ENCODE measurements around the gene KRTAP1-1. TPM values are rescaled to one million over a fixed set of nuclear protein-coding genes. Genes with fewer than 3 reads are reported as not detected.
"Not testable (repeated sequence)": the region's sequence is repeated elsewhere in the genome, so short reads cannot be mapped to it uniquely, and the experiment has no call there.

Gene KRTAP1-1
- total RNA-seq, 2 experiments from 2014 or later = not detected

DNA sequence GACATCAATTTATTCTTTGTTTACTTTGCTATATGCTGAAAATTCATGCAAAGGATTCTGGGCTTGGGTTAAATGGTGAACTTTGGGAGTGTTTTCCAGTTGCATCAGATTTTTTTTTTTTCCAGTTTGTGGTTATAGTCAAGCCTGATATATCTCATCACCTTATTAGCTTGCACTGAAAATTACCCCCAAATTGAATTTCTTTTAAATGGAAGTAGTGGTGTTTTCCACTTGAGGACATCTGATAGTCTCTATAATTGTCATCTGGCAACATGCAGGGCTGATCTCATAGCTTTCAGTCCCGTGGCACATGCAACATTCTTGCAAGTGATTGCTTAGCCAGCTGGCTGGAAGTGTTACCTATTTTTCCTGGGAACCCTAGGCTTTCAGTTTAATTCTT, 27.6 kb downstream of the KRTAP1-1 start:
- POLR2A ChIA-PET = no interaction called here
- CTCF ChIA-PET = no interaction called here

GRCh38 chr17:41013181-41013580, 28.1 kb downstream of the KRTAP1-1 start:
- ChIA-PET POLR2A (no interaction called here), CTCF (no interaction called here)

- POLR2A ChIA-PET = no interaction called here
- CTCF ChIA-PET = no interaction called here
Measured at GRCh38 chr17:41012326-41013120, 28.7 kb downstream of the KRTAP1-1 start.

GRCh38 chr17:41010441-41010840, 30.8 kb downstream of the KRTAP1-1 start:
- ChIA-PET POLR2A (no interaction called here), CTCF (no interaction called here)

DNA sequence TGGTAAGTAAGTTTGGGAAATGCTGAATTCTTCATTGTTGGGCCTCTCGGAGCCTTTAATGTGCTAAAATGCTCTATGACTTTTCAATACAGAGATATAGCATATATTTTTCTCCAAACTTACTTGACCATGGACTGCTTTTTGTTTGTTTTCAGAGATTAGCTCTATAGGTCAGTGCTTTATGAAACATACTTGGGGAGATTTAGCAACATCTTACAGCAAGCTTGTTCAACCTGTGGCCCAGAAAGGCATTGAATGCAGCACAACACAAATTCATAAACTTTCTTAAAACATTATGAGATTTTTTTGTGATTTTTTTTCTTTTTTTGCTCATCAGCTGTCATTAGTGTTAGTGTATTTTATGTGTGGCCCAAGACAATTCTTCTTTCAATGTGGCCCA, 31.3 kb downstream of the KRTAP1-1 start:
- ChIA-PET CTCF (interaction anchor here (1.0 kb wide), 1 partner anchor 17 kb away, joined by 3 read pairs; the partner anchor contains the start of gene KRTAP1-5), POLR2A (no interaction called here)

GRCh38 chr17:41009301-41009760, 31.9 kb downstream of the KRTAP1-1 start:
- CTCF ChIA-PET = interaction anchor here (1.0 kb wide), 1 partner anchor 17 kb away, joined by 3 read pairs; the partner anchor contains the start of gene KRTAP1-5

GRCh38 chr17:41008811-41009210, 32.4 kb downstream of the KRTAP1-1 start, which contains the start of gene KRTAP3-1:
Gene KRTAP3-1 (minus strand): TSS chr17:41009128. CDS start chr17:41009074, 54 bp downstream.
- ChIA-PET CTCF (interaction anchor here (1.0 kb wide), 1 partner anchor 18 kb away, joined by 3 read pairs; the partner anchor contains the start of gene KRTAP1-5), POLR2A (no interaction called here)

More at GRCh38 chr17:41009301-41009760, 31.9 kb downstream of the KRTAP1-1 start:
- POLR2A ChIA-PET = no interaction called here

DNA sequence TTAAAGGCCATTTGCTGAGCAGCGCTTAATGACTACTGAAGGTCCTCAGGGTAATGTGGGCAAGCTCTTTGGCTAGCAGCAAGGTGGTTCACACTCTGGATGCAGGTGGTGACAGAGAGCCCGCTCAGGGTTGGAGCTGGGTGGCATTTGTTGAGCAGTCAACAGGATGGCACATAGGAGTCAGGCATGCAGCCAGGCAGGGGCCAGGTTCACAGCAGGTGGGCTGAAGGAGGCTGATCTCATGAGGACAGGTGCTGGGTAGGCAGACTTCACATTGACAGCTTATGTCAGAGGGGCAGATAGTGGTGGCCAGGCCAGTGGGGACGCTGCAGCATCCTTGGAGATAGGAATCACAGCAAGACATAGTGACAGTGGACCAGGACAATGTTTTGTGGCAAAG, 36.9 kb downstream of the KRTAP1-1 start:
- ChIA-PET POLR2A (no interaction called here), CTCF (no interaction called here)

- POLR2A ChIA-PET = no interaction called here
- CTCF ChIA-PET = no interaction called here
Measured at GRCh38 chr17:41003926-41004325, 37.3 kb downstream of the KRTAP1-1 start.

- CTCF ChIA-PET = no interaction called here
- POLR2A ChIA-PET = no interaction called here
Measured at GRCh38 chr17:41002814-41003213, 38.4 kb downstream of the KRTAP1-1 start.

DNA sequence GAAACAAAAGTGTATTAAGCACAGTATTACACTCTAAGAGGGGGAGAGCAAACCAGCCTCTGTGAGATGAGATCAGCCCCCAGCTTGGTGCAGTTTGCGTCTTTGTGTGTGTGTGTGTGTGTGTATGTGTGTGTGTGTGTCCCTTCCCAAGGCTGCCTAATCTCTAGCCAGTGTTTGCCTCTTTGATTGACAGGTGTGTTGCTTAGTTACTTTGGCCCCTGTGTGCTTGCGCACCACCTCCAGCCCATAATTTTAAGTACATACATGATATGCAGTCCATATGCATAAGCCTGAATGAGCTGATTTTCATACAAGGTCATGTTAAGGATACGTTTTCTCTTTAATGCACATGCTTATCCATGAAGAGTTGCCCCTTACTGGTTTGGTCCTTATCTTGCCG, 39.5 kb downstream of the KRTAP1-1 start:
- ChIA-PET POLR2A (no interaction called here), CTCF (no interaction called here)

GRCh38 chr17:40999563-40999962, 41.7 kb downstream of the KRTAP1-1 start, which contains the start of gene KRTAP3-2:
Gene KRTAP3-2 (minus strand): TSS chr17:40999906. CDS start chr17:40999853, 53 bp downstream.
- POLR2A ChIA-PET, CTCF ChIA-PET: not testable (repeated sequence)

- POLR2A ChIA-PET = no interaction called here
- CTCF ChIA-PET = no interaction called here
Measured at GRCh38 chr17:40997361-40997760, 43.9 kb downstream of the KRTAP1-1 start.

DNA sequence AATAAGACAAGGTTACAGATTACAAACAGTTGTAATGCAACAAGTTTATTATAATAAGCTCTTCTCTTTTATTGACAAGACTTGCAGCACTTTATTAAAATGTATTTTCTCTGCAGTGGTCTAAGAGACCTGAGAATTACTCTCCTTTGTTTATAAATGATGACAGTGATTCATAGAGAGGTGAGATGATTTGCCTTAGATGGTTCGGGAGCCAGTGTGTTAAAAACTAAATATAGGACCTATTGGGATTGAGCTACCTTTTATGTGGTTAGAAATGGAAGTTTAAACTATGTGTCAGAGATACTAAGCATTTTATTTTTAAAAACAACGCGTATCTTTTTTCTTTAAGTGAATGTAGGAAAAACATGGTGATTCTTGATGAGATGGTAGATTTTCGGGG, 44.4 kb downstream of the KRTAP1-1 start:
- ChIA-PET CTCF (no interaction called here), POLR2A (no interaction called here)

DNA sequence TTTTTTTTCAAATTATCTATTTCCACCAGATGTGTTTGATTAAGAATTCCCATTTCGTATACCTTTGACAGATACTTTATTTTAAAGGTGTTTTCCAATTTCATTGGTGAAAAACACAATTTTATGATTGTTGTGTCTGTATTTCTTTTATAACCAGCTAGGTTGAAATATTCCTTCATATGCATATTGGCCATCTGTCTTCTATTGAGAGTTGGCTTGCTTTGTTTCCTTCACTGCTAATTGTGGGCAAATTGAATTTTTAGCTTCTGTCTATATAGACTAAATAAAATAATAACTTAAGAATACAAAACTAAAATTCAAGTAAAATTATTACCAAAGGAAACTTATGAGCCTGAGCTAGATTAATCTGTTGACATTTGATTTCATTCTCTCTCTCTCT, 46.1 kb downstream of the KRTAP1-1 start:
- ChIA-PET POLR2A (no interaction called here), CTCF (no interaction called here)

DNA sequence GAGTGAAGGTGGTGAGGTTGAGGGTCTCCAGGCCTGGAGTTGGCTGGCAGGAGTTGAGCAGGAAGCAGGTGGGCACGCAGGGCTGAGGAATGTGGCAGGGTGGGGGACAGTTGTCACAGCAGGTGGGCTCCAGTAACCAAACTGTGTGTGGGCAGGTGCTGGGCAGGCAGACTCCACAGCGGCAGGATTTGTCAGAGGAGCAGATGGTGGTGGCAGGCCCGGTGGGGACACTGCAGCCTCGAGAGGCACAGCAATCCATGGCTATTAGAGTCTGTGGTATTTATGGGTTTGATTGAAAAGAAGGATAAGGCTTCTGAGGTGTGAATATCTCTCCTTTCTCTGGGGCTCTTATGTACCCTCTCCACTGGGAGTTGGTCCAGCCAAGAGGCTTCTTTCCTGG, 47.4 kb downstream of the KRTAP1-1 start, which contains the start of gene KRTAP3-3:
TSS of gene KRTAP3-3 (minus strand) at position 326 of the 400 bp plus-strand sequence. CDS start at position 259, 67 bp downstream.
- ChIA-PET CTCF (no interaction called here), POLR2A (no interaction called here)

GRCh38 chr17:40993084-40993483, 48.2 kb downstream of the KRTAP1-1 start:
- POLR2A ChIA-PET = no interaction called here
- CTCF ChIA-PET = no interaction called here

GRCh38 chr17:40992666-40993065, 48.6 kb downstream of the KRTAP1-1 start:
- CTCF ChIA-PET = no interaction called here
- POLR2A ChIA-PET = no interaction called here

All from activated CD8-positive, alpha-beta memory T cell treated with anti-CD3 and anti-CD28 coated beads for 36 hours (primary cell).